Esophagus muscularis mucosa (tissue), 4 donors: Measurements from ENCODE around the gene DOK5.

Experiments used
- CTCF ChIP-seq, 3 experiments: fragments of 200-600 bp in 2 of 3; fragments of 450-650 bp in 1 of 3; sonication (generic) in 2 of 3; IDR thresholded peaks; one replicate each; pipeline ENCODE4 v1.5.1; 2017 to 2019; ENCODE audit warnings: antibody characterized with exemption in 3 of 3, mild to moderate bottlenecking in 2 of 3, moderate library complexity in 1 of 3
- EP300 ChIP-seq: sonication (generic); formaldehyde crosslinking; IDR thresholded peaks from one replicate; pipeline ENCODE4 v1.6.1; 2017; ENCODE audit warnings: antibody characterized with exemption
- POLR2A ChIP-seq: fragments of 450-650 bp; IDR thresholded peaks from one replicate; pipeline ENCODE4 v1.6.1; 2017; ENCODE audit warnings: antibody characterized with exemption, moderate library complexity, mild to moderate bottlenecking, low read depth
- POLR2AphosphoS5 ChIP-seq, 2 donors: sonication (generic); formaldehyde crosslinking; IDR thresholded peaks; one replicate each; pipeline ENCODE4 v1.6.1; 2017; ENCODE audit warnings: antibody characterized with exemption in 2 of 2

DNA sequence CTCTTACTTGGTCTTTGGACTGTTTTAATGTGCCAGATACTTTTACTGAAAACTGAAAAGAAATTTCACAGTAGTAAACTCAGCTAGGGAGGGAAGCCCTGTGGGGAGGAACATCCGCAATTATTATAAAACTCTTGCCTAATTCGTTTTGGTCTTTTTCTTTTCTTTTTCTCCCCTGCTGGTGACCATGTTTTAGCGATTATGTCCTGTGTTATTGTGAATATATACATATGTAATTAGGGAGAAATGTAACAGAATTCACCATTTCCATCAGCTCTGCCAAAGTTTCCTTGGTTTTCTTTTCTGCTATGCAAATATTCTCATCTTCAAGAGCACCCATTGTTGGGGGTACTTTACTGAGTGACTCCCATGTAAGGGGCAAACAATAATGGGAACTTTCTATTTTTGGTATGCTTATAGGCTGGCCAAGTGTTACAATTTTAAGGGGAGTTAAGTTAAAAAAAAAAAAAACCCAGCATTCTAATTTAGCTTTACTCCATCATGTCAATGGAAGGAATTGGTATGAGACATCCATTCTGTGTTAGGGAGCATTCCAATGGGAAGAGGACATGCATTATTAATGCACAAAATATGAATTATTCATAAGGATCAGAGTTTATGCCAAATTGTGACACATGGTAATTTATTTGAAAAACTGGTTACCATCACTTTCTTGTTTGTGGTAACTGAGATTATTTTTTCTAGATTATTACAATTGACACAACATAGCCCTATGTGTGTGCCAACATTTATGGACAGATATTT is 2.0 kb downstream of the DOK5 start:
- TF ChIP-seq EP300 (no peak), CTCF (IDR thresholded peaks at IDR 0.05) (no peak), POLR2AphosphoS5 (IDR thresholded peaks at IDR 0.05) (no peak), POLR2A (no peak)
